ENCODE data around the gene HOXD8.

GRCh38 chr2:176175709-176176607, 46.5 kb downstream of the HOXD8 start:
- TF ChIP-seq CTCF (IDR thresholded peaks at IDR 0.05; ENCODE audit: insufficient read depth, low read depth, low read length), result no peak
- TF ChIP-seq EZH2 (IDR thresholded peaks at IDR 0.05; ENCODE audit: insufficient read depth, low read length), result no peak
